Bone marrow (tissue), 2 donors: ENCODE data around the gene AP2B1.
"Not testable (repeated sequence)": the region's sequence is repeated elsewhere in the genome, so short reads cannot be mapped to it uniquely, and the experiment has no call there.

ENCODE experiments used
- DNase-seq, 2 donors: peaks; one replicate each; lab custom pipeline; 2025; lab: John Stamatoyannopoulos, UW

Gene AP2B1

DNA sequence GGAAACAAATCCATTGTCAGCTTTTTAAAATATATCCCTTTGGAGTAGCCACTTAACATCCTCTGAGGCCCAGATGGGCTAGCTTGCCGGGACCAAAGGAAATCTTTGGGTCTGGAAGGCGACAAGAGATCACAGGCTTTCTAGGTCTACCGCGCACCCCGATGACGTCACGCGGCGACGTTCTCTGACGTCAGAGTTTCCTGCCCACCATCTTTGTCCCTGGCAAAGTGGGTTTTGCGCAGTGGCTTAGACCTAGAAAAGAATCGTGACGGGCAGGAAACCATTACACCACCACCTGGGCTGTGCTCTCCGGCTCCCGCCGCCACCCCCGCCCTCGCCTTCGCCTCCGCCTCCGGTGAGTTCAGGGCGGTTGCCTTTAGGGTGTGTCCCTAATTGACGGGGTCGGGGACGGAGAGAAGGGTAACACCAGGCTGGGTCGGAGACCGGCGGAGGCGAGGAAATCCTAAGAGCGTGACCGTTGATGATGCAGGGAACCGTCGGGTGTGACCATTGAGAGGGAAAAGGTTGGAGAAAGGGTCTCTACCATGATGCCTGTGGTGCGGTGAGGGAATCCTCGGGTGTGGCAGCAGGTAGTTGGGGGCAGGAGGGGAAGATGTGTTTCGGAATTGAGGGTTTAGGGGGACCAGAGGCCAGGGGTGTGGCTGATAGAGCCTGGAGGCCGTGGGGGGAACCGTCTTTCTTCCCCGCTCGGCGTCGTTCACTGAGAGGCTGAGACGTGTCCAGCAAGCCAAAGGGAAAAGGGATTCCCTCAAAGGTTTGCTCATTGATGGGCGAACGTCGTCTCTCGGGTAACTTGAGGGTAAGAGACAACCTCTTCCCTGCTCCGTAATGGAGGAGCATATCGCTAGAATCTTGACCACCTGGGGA lies at the start of gene AP2B1:
Gene AP2B1, plus strand, starts transcription at position 249 of the 888 bp plus-strand sequence. CDS start 6,709 bp downstream, outside the sequence.
- DNase-seq = peak; percentile 96 to 97

- peak in 1 of 2 donors; percentile 25 for DNase-seq
Observed at GRCh38 chr17:35537601-35538141, 49.5 kb upstream of the AP2B1 start, which contains the start of gene SLFN12L. Gene SLFN12L (minus strand): TSS chr17:35537678. CDS start chr17:35522364, 15,314 bp downstream.

DNA sequence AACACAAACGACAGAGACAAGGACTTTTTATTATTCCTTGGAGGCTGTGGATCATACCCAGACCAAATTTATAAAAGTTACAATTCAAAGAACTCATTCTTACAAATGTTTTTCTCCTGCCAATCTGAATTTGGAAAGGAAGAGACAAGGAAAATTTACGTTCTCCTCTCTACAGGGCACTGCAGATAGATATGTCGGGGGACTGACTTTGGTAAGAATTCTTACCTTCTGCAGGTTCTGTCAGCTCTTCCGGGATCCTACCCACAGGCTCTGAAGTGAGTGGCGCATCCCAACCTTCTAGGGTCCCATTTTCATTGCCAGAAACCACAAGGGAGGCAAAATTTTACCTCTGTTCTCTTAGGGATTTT lies 47.5 kb upstream of the AP2B1 start:
- DNase-seq = no peak

DNA sequence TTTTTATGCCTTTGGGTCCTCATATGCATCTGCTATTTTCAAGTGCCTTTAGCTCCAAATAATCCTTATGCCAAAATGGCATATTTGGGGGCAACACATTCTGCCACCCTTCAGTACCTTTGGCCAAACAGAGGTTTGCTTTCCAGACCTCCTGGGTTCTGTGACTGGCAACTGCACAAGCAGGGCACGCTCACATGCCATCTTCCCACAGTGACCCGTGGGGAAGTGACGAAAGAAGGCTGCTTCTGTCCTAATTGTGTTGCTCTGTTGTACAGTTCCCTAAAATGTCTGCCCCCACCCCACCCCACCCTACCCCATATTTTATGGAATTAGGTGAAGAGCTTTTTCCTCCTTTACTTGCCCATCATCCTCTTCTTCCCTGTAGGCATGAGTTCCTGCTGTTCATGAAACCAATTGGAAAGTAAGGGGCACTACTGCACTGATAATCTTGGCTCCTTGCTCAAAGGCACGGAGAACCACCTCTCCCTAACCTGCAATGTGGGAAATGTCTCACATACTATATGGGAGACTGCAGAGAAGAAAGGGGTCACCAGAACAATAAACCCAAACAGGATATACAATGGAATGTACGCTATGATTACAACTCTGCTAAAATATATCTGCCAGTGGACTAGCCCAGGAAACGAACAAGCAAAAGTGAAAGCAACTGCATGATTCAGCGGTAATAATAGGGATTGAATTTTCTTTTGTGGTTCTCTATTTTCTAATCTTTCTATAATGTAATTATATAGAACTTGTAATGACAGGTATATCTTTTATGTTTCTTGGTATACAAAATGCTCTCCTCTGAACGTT lies 46.3 kb upstream of the AP2B1 start:
- DNase-seq = peak; percentile 29 to 71

DNA sequence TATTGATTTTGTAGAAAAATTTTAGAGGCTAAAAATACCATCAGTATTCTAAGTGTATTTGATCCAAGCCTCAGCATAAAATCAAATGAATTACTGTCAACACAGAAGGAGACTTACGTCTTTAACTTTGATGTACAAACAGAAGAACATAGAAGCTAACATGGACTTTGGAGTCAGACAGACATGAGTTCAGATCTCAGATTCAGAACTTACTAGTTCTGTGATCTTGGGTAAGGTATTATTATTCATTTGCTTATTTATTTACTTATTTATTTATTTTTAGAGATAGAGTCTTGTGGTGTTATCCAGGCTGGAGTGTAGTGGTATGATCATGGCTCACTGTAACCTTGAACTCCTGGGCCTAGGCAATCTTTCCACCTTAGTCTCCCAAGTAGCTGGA lies 45.7 kb upstream of the AP2B1 start:
- no peak for DNase-seq

DNA sequence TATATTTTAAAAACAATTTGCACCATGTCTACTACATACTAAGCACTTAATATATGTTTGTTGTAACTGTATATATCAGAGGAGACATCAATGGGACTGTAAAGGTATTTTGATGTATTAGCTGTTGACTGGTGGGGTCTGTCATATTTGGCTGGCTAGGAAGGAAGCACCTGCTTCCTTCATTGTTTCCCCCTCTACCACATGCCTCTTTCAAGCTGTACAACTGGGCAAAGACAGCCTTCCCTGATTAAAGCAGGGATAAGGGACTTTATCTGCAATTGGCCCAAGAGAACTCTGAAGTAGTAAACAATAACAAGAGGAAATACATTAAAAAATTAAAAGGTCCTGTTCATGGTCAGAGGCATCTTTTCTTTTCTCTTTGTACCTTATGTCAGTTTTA lies 44.1 kb upstream of the AP2B1 start:
- DNase-seq = peak in 1 of 2 donors; percentile 61

GRCh38 chr17:35543856-35544255 lies 43.3 kb upstream of the AP2B1 start:
- DNase-seq = no peak

DNA sequence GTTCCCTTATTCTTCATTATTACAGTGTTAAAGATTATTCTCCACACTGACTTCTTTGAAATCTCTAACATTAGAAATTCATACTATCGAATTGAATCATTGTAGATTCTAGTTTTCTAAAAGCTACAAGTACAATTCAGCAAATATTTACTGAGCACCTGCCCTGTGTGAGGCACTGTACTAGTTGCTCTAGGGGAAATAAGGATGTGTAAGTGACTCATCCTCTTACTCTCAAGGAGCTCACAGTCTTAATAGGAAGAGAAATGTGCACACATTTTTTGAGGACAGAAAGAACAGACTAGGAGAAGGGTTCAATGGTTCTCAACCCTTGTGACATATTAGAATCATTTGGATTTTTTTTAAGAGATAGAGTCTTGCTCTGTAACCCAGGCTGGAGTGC lies 42.0 kb upstream of the AP2B1 start:
- DNase-seq = no peak

- DNase-seq = no peak
Observed at GRCh38 chr17:35546487-35546886, 40.6 kb upstream of the AP2B1 start.

DNA sequence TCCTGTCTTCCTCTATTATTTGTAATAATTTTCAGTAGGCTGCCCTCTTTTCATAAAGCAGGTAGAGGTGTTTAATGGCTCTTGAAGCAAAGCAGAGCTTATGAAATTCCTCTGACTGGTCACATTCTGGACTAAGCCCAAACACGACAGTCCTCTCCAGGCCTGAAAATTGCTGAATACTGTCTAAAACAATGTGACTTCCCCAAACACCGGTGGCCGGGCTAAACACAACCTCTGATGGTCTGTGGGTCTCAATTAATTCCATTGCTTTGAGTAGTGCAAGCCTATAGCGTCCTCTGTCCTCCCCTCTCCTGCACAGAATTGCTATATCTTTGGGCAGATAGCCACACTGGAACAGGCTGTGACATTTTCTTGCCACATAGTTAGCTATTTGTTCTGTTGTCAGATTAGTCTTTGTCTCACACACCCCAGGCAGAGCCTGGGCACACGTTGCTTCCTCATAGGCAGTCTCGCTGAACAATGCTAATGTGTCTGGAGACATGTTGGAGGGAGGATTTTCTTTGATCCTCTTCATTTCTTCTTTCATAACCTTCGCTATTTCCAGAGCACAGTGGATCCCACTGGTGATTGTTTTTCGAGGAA lies 38.8 kb upstream of the AP2B1 start:
- no peak for DNase-seq

GRCh38 chr17:35548978-35549377 lies 38.1 kb upstream of the AP2B1 start:
- no peak for DNase-seq

GRCh38 chr17:35553310-35553709 lies 33.8 kb upstream of the AP2B1 start:
- no peak for DNase-seq

DNA sequence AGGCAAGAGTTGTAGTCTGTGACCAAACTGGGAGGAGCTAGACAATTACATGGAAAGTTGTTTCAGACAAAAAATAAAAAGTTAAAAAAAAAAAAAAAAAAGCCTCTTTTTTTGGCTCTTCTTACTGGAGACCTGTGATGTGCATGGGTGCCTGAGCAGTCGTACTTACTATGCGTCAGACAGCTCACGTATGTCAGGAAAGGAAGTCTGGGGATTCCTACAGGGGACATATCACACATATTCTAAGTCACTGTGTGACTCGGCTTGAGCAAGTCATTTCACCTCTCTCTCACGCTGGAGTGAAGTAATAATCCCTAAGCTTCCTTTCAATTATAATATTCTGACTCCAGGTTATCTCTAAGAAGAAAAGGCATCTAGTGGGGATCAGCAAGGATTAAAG lies 32.5 kb upstream of the AP2B1 start:
- DNase-seq = no peak

GRCh38 chr17:35555691-35556090 lies 31.4 kb upstream of the AP2B1 start:
- no peak for DNase-seq

GRCh38 chr17:35557353-35557752 lies 29.8 kb upstream of the AP2B1 start:
- DNase-seq = no peak

DNA sequence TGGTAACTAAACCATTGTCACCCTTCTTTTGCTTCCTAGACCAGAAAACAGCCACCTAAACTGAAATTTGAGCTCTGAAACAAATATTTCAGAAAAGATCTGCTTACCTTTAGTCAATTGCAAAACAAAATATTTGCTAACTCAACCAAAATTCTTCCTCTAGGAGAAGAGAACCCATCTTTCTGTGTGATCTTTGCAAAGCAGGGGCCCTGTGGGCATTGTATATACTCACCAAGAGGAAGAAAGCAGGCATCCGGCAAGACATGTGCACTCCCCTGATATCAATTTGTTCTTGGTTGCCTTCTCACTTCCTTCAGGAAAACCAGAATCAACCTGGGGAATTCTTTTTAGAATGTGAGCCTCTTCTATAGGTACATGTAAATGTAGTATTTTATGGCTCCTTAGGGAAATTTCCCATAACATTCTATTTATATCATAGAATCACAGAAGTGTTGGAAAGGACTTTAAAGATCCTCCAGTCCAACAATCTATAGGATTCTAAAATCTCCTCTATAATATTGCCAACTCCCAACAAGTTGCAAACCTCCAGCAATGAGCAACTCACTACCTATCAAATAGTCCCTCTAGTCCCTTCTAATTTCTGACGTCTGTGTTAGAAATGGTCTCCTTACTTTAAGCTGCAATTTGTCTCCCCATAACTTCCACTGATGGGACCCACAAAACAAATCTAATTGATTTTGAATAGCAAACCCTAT lies 27.5 kb upstream of the AP2B1 start:
- DNase-seq = peak in 1 of 2 donors; percentile 50

GRCh38 chr17:35560703-35561102 lies 26.4 kb upstream of the AP2B1 start, which contains the start of gene SLFN14:
Gene SLFN14 (minus strand): TSS chr17:35560819. CDS start chr17:35558062, 2,757 bp downstream.
- DNase-seq = peak in 1 of 2 donors; percentile 83

DNA sequence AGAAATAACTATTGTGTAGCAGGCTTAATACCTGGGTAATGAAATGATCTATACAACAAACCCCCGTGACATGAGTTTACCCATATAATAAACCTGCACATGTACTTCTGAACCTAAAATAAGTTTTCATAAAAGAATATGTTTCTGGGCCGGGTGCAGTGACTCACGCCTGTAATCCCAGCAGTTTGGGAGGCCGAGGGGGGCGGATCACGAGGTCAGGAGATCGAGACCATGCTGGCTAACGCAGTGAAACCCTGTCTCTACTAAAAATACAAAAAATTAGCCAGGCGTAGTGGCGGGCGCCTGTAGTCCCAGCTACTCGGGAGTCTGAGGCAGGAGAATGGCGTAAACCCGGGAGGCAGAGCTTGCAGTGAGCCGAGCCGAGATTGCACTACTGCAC lies 23.9 kb upstream of the AP2B1 start:
- DNase-seq = not testable (repeated sequence)

DNA sequence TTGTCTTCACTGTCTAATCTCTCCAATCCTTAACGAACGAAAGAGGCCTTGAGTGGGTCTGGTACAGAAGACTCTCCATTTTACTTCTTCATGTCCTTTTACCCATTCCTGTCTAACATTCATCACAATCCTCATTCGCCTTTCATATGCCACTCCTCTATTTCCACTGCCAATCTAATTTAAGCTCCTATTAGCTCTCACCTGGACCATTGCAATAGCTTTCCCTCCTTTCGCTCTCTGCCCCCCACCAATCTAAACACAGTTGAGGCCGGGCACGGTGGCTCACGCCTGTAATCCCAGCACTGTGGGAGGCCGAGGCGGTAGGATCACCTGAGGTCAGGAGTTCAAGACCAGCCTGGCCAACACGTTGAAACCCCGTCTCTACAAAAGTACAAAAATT lies 20.2 kb upstream of the AP2B1 start:
- DNase-seq = no peak

GRCh38 chr17:35568561-35568960 lies 18.6 kb upstream of the AP2B1 start:
- no peak for DNase-seq

- no peak for DNase-seq
Observed at GRCh38 chr17:35569405-35569804, 17.7 kb upstream of the AP2B1 start.
